MCF 10A (cell line): ENCODE measurements around the gene ZNF410. TPM values are rescaled to one million over a fixed set of nuclear protein-coding genes. Genes with fewer than 3 reads are reported as not detected.

ENCODE experiments used
- BruUV-seq: library from RNA; stranded (reverse); fragments of 400-500 nt; replicated peaks from 2 replicates; lab custom pipeline; 2021; lab: Mats Ljungman, UMichigan
- CTCF ChIA-PET: fragments of 300-600 bp; sonication (Branson Sonifier 250); formaldehyde crosslinking; extraction: SDS; loops from one replicate; lab custom pipeline; 2021; ENCODE audit warnings: antibody characterized with exemption, inconsistent platforms; lab: Yijun Ruan, JAX
- POLR2A ChIA-PET: fragments of 300-600, 350-650 bp; sonication (Branson Sonifier 250); formaldehyde crosslinking; extraction: SDS; loops from one replicate; lab custom pipeline; 2020; ENCODE audit warnings: antibody characterized with exemption, inconsistent platforms; lab: Yijun Ruan, JAX
- DNase-seq: peaks from one replicate; pipeline ENCODE4 v3.0.0-alpha.2; 2018; ENCODE audit not compliant: unreplicated experiment
- H3K27ac Mint-ChIP-seq: one replicate; pipeline ENCODE4 v1.8.0; 2022; ENCODE audit warnings: mild to moderate bottlenecking, low read depth, mixed read lengths; ENCODE audit not compliant: unreplicated experiment
- H3K27me3 Mint-ChIP-seq: one replicate; pipeline ENCODE4 v1.8.0; 2022; ENCODE audit warnings: mixed read lengths; ENCODE audit not compliant: insufficient read depth, unreplicated experiment
- H3K36me3 Mint-ChIP-seq: one replicate; pipeline ENCODE4 v1.8.0; 2022; ENCODE audit warnings: mild to moderate bottlenecking, moderate library complexity, mixed read lengths; ENCODE audit not compliant: insufficient read depth, unreplicated experiment
- H3K4me1 Mint-ChIP-seq: one replicate; pipeline ENCODE4 v1.8.0; 2022; ENCODE audit warnings: mixed read lengths; ENCODE audit not compliant: insufficient read depth, unreplicated experiment
- H3K4me3 Mint-ChIP-seq: one replicate; pipeline ENCODE4 v1.8.0; 2022; ENCODE audit warnings: mild to moderate bottlenecking, moderate library complexity, mixed read lengths; ENCODE audit not compliant: unreplicated experiment
- H3K9me3 Mint-ChIP-seq: one replicate; pipeline ENCODE4 v1.8.0; 2022; ENCODE audit warnings: mixed read lengths; ENCODE audit not compliant: unreplicated experiment
- CTCF ChIP-seq: fragments of 200-600 bp; IDR thresholded peaks from one replicate; pipeline ENCODE4 v1.8.0; 2022; ENCODE audit warnings: antibody characterized with exemption, mild to moderate bottlenecking; ENCODE audit not compliant: unreplicated experiment
- intact Hi-C: fragments of 100-400 bp; cut with micrococcal nuclease; formaldehyde crosslinking; loops from 2 replicates; pipeline ENCODE4 v1.14.1; 2022
- total RNA-seq: library from RNA; stranded (reverse); gene quantifications from 2 replicates; pipeline ENCODE4 v1.2.3, GENCODE V29; 2022

Gene ZNF410
- total RNA-seq, 1 experiment from 2014 or later, result 76.0 TPM

GRCh38 chr14:73843296-73843695 lies 43.4 kb upstream of the ZNF410 start:
- H3K27me3 Mint-ChIP-seq, result no peaks in the 10 kb centered on the region
- no peak for DNase-seq
- H3K9me3 Mint-ChIP-seq, result no peaks in the 10 kb centered on the region
- TF ChIP-seq CTCF, result no peak
- ChIA-PET CTCF (interaction anchor here (0.5 kb wide), 1 partner anchor 36 kb away, joined by 3 read pairs; no protein-coding TSS in a partner anchor), POLR2A (interaction anchor here (0.9 to 1.4 kb wide), 3 partner anchors 8 to 99 kb away, joined by 3 to 5 read pairs (median 4); partner anchors contain the start of genes PTGR2 and ZNF410)
- intact Hi-C loops, result no loop called here
- H3K36me3 Mint-ChIP-seq, result no peaks in the 10 kb centered on the region
- H3K4me3 Mint-ChIP-seq, result no peak overlapping the region
- no peak overlapping the region for H3K27ac Mint-ChIP-seq
- no TSS peak for BruUV-seq
- peaks cover 7% of the 10 kb centered on the region for H3K4me1 Mint-ChIP-seq

GRCh38 chr14:73846947-73847346 lies 39.7 kb upstream of the ZNF410 start:
- ChIA-PET POLR2A (interaction anchor here (0.7 to 0.8 kb wide), 2 partner anchors 13 to 105 kb away, joined by 3 to 5 read pairs; no protein-coding TSS in a partner anchor), CTCF (interaction anchor here (0.7 kb wide), 1 partner anchor 725 kb away, joined by 3 read pairs; no protein-coding TSS in a partner anchor)
- Mint-ChIP-seq H3K9me3 (no peaks in the 10 kb centered on the region), H3K27me3 (no peaks in the 10 kb centered on the region), H3K4me3 (no peak overlapping the region), H3K4me1 (peaks cover 11% of the 10 kb centered on the region), H3K36me3 (no peaks in the 10 kb centered on the region), H3K27ac (no peak overlapping the region)
- intact Hi-C loops, result no loop called here
- no peak for DNase-seq
- no TSS peak for BruUV-seq
- TF ChIP-seq CTCF, result no peak

- no peaks in the 10 kb centered on the region for H3K9me3 Mint-ChIP-seq
- peak overlapping the region; percentile 91 for H3K4me3 Mint-ChIP-seq
- intact Hi-C loops, result no loop called here
- H3K27me3 Mint-ChIP-seq, result no peaks in the 10 kb centered on the region
- POLR2A ChIA-PET, result interaction anchor here (0.6 to 5.3 kb wide), 35 partner anchors 9 to 394 kb away, joined by 3 to 95 read pairs (median 9); partner anchors contain the start of genes BBOF1, COQ6, ENTPD5 and FAM161B
- peak; percentile 17 for DNase-seq
- CTCF ChIA-PET, result interaction anchor here (0.5 to 1.1 kb wide), 3 partner anchors 122 to 190 kb away, joined by 4 to 5 read pairs (median 5); no protein-coding TSS in a partner anchor
- no peak for TF ChIP-seq CTCF
- H3K36me3 Mint-ChIP-seq, result peaks cover 4% of the 10 kb centered on the region
- no TSS peak for BruUV-seq
- H3K4me1 Mint-ChIP-seq, result peaks cover 18% of the 10 kb centered on the region
- peak overlapping the region; percentile 98 for H3K27ac Mint-ChIP-seq
Measured at GRCh38 chr14:73851000-73851399, 35.7 kb upstream of the ZNF410 start.

GRCh38 chr14:73851567-73852382 lies 34.9 kb upstream of the ZNF410 start, which contains the start of gene PTGR2:
Gene PTGR2, plus strand, starts transcription at chr14:73851831. Its CDS starts 7,032 bp downstream, at chr14:73858863.
- peaks cover 4% of the 10 kb centered on the region for H3K36me3 Mint-ChIP-seq
- CTCF ChIA-PET, result interaction anchor here (0.5 to 1.1 kb wide), 5 partner anchors 27 to 191 kb away, joined by 3 to 5 read pairs (median 3); partner anchors contain the start of gene ZNF410
- H3K4me3 Mint-ChIP-seq, result peak within 1 kb of the TSS; percentile 91
- POLR2A ChIA-PET, result interaction anchor here (0.7 to 5.3 kb wide), 40 partner anchors 8 to 395 kb away, joined by 3 to 95 read pairs (median 7); partner anchors contain the start of genes ACOT2, BBOF1, COQ6 and DNAL1
- BruUV-seq, result TSS peak; percentile 84
- no peaks in the 10 kb centered on the region for H3K9me3 Mint-ChIP-seq
- H3K27ac Mint-ChIP-seq, result peak within 1 kb of the TSS; percentile 98
- intact Hi-C loops, result loop anchor here (1.0 kb wide), 1 partner anchor 35 kb away; the partner anchor contains the start of gene ZNF410
- TF ChIP-seq CTCF, result no peak
- no peaks in the 10 kb centered on the region for H3K27me3 Mint-ChIP-seq
- DNase-seq, result peak; percentile 97
- H3K4me1 Mint-ChIP-seq, result peaks cover 18% of the 10 kb centered on the region
